Gastrocnemius medialis (tissue), 4 donors: ENCODE data around the gene FASLG. TPM values are rescaled to one million over a fixed set of nuclear protein-coding genes. Genes with fewer than 3 reads are reported as not detected.
"Not testable (repeated sequence)": the region's sequence is repeated elsewhere in the genome, so short reads cannot be mapped to it uniquely, and the experiment has no call there.

Source experiments
- ATAC-seq, 2 donors: fragments of 150-250 bp; one replicate each; pipeline ENCODE4 v1.9.1; 2016
- DNase-seq, 2 donors: peaks; one replicate each; pipeline ENCODE4 v3.0.0-alpha.2; 2019
- H3K27ac ChIP-seq, 4 donors: fragments of 200-600 bp; sonication (generic); 1 replicate in 1 of 4; 2 replicates in 3 of 4; pipeline ENCODE4 v1.5.1; 2016 to 2018; ENCODE audit warnings: mild to moderate bottlenecking in 2 of 4, moderate library complexity in 1 of 4
- H3K27me3 ChIP-seq, 3 donors: fragments of 200-600 bp; sonication (generic) in 2 of 3; 1 replicate in 1 of 3; 2 replicates in 2 of 3; pipeline versions ENCODE4 v1.5.1 to v1.6.0; 2016 to 2019; ENCODE audit warnings: mild to moderate bottlenecking in 1 of 3, moderate library complexity in 1 of 3
- H3K36me3 ChIP-seq, 2 donors: fragments of 200-600 bp; sonication (generic) in 1 of 2; one replicate each; pipeline ENCODE4 v1.5.1; 2017 to 2018
- H3K4me1 ChIP-seq, 2 donors: fragments of 200-600 bp; sonication (generic) in 1 of 2; one replicate each; pipeline ENCODE4 v1.5.1; 2016 to 2017; ENCODE audit warnings: mild to moderate bottlenecking in 2 of 2
- H3K4me3 ChIP-seq, 4 donors: fragments of 200-600 bp; sonication (generic) in 3 of 4; 1 replicate in 1 of 4; 2 replicates in 3 of 4; pipeline ENCODE4 v1.5.1; 2016 to 2019; ENCODE audit warnings: mild to moderate bottlenecking in 2 of 4
- H3K9me3 ChIP-seq, 3 donors: fragments of 200-600 bp; sonication (generic) in 2 of 3; 1 replicate in 1 of 3; 2 replicates in 2 of 3; pipeline ENCODE4 v1.5.1; 2016 to 2019
- CTCF ChIP-seq, 5 experiments: fragments of 450-650 bp in 3 of 5; fragments of 200-600 bp in 2 of 5; sonication (generic) in 2 of 5; IDR thresholded peaks in 4 of 5; conservative IDR thresholded peaks in 1 of 5; 1 replicate in 4 of 5; 2 replicates in 1 of 5; pipeline ENCODE4 v1.5.1; 2016 to 2019; ENCODE audit warnings: antibody characterized with exemption in 5 of 5, mild to moderate bottlenecking in 3 of 5, moderate library complexity in 3 of 5
- POLR2A ChIP-seq, 2 donors: fragments of 450-650 bp; IDR thresholded peaks; one replicate each; pipeline ENCODE4 v1.6.1; 2017; ENCODE audit warnings: antibody characterized with exemption in 2 of 2, mild to moderate bottlenecking in 2 of 2, moderate library complexity in 2 of 2
- in situ Hi-C, 4 donors: fragments of 200-750 bp; cut with MboI; loops; one replicate each; pipeline versions ENCODE4 v1.15.0 to v1.8.0; 2017; ENCODE audit warnings: low sequenced_read_pairs in 4 of 4
- intact Hi-C: fragments of 100-400 bp; cut with DNase I; formaldehyde crosslinking; loops from one replicate; pipeline ENCODE4 v1.15.1; 2023; ENCODE audit warnings: low total_unique reads
- total RNA-seq, 4 donors: library from RNA; depleted of rRNA; stranded (reverse); fragments of >200 nt; gene quantifications; one replicate each; pipeline versions ENCODE4 v1.1.0 to v1.2.3, GENCODE V29; 2016

The FASLG gene
- total RNA-seq, 4 donors from 2014 or later: not detected

DNA sequence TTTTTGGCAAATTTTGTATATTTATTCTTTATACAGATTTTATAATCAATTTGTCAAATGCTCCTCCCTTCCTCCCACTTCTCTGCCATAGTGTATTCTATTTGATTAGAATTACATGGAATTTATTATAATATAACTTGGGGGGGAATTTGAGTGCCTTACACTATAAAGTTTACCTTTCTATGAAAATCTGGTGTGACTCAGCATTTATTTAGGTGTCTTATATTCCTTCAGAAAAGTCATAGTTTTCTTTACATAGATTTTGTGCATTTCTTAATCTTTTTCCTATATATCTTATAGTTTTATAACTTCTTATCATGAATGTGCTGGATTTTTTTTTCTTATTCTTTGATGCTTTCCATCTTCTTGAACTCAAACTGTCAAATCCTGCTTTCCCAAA, 21.3 kb downstream of the FASLG start:
- no peaks in the 10 kb centered on the region for H3K27me3 ChIP-seq
- no peak overlapping the region for H3K4me3 ChIP-seq
- H3K36me3 ChIP-seq: no peaks in the 10 kb centered on the region
- no peak for DNase-seq
- intact Hi-C loops: no loop called here
- no peak for ATAC-seq
- no peak overlapping the region for H3K27ac ChIP-seq
- no peaks in the 10 kb centered on the region for H3K9me3 ChIP-seq
- TF ChIP-seq CTCF (IDR thresholded peaks at IDR 0.05 in 4 of 5, conservative IDR thresholded peaks at IDR 0.05 in 1 of 5) (no peak), POLR2A (IDR thresholded peaks at IDR 0.05) (no peak)
- H3K4me1 ChIP-seq: no peaks in the 10 kb centered on the region
- in situ Hi-C loops: no loop called here

DNA sequence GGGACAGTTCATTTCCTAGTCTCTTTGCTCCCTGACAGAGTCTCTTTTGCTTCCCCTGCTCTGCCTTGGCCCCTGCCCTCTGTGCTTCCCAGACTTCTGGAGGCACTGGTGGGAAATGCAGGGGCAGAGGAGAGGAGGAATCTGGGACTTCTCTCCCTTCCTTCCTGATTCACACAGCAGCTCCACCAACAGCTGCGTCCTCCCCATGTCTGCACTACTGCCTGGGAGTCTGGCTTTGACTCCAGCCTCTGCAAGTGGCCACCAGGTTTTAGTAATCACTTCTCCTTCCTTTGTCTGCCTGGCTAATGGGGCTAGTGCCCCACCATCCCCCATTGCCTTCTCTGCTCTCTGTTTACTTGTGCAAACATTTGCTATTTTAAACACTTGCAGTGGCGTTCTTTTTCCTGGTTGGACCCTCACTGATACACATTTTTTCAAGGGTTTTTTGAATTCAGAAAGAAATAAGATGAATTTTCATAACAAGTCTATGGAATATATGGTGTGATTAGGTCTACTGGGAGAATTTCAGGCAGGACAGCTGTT, 21.9 kb downstream of the FASLG start:
- no peak for ATAC-seq
- in situ Hi-C loops: no loop called here

DNA sequence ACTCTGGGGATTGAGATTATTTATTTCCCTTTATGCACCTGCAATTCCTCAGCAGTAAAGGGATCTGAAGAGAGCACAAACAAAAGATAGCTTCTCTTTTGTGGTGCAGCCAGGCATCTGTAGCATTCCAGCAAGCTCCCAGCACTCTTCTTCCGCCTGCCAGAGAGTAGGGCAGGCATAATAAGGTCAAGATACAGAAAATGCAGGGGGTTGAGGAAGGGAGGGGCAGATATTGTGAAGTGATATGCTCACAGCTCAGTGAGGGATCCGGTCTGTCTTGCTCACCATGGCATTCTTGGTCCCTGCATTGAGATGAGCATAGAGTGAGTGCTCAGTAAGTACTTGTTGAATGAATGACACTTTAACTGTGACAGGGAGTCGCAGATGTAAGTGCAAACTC, 23.9 kb downstream of the FASLG start:
- ATAC-seq (no peak), DNase-seq (no peak)
- in situ Hi-C loops (no loop called here), intact Hi-C loops (no loop called here)
- Histone ChIP-seq H3K9me3 (no peaks in the 10 kb centered on the region), H3K27ac (no peak overlapping the region), H3K4me1 (no peaks in the 10 kb centered on the region), H3K27me3 (no peaks in the 10 kb centered on the region), H3K36me3 (no peaks in the 10 kb centered on the region), H3K4me3 (no peak overlapping the region)
- TF ChIP-seq CTCF (IDR thresholded peaks at IDR 0.05 in 4 of 5, conservative IDR thresholded peaks at IDR 0.05 in 1 of 5) (no peak), POLR2A (IDR thresholded peaks at IDR 0.05) (no peak)

More for the DNA sequence above, 21.9 kb downstream of the FASLG start:
- no peak overlapping the region for H3K27ac ChIP-seq
- H3K4me3 ChIP-seq: no peak overlapping the region
- TF ChIP-seq POLR2A (IDR thresholded peaks at IDR 0.05) (no peak), CTCF (IDR thresholded peaks at IDR 0.05 in 4 of 5, conservative IDR thresholded peaks at IDR 0.05 in 1 of 5) (no peak)
- H3K9me3 ChIP-seq: no peaks in the 10 kb centered on the region
- no peaks in the 10 kb centered on the region for H3K27me3 ChIP-seq
- intact Hi-C loops: no loop called here
- no peaks in the 10 kb centered on the region for H3K4me1 ChIP-seq
- no peak for DNase-seq
- H3K36me3 ChIP-seq: no peaks in the 10 kb centered on the region

- H3K9me3 ChIP-seq: no peaks in the 10 kb centered on the region
- DNase-seq (no peak), ATAC-seq (no peak)
- TF ChIP-seq POLR2A (IDR thresholded peaks at IDR 0.05): no peak
- TF ChIP-seq CTCF (IDR thresholded peaks at IDR 0.05 in 4 of 5, conservative IDR thresholded peaks at IDR 0.05 in 1 of 5): no peak
- in situ Hi-C loops (no loop called here), intact Hi-C loops (no loop called here)
- H3K4me1 ChIP-seq: no peaks in the 10 kb centered on the region
- H3K27me3 ChIP-seq: no peaks in the 10 kb centered on the region
- H3K36me3 ChIP-seq: no peaks in the 10 kb centered on the region
- no peak overlapping the region for H3K4me3 ChIP-seq
- no peak overlapping the region for H3K27ac ChIP-seq
These were observed 27.2 kb downstream of the FASLG start for GRCh38 chr1:172686143-172686542.

DNA sequence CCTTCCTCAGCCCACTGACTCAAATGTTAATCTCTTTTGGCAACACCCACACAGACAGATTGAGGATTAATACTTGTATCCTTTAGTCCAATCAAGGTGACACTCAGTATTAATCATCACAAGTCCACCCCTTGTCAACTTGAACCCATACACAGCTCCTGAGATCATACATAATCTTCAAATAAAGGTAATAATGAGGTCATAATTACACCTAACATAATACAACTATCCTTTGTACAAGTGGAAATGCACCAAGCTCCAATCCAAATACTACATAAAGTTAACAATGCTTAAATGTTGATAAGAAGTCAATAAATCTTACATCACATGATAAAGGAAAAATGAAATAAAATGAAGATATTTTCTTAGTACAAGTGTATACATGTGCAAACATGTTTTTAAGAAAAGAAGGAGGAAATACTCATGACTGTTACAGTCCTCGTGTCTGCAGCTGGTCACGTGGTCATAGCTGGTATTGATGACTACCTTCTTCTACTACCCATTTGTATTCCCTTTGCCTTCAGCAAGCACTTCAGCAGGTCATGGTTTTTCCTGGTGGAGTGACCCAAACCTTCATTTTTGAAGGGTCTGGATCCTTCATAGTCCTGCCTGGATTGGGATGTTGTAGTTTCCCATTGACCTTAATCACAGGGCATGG, 29.7 kb downstream of the FASLG start:
- intact Hi-C loops, H3K27ac ChIP-seq, ATAC-seq, H3K9me3 ChIP-seq, DNase-seq, H3K4me3 ChIP-seq, H3K4me1 ChIP-seq, H3K27me3 ChIP-seq, H3K36me3 ChIP-seq, in situ Hi-C loops: not testable (repeated sequence)

- DNase-seq, in situ Hi-C loops, H3K27me3 ChIP-seq, H3K36me3 ChIP-seq, H3K4me1 ChIP-seq, intact Hi-C loops, H3K9me3 ChIP-seq, H3K27ac ChIP-seq, ATAC-seq, H3K4me3 ChIP-seq: not testable (repeated sequence)
These were observed 32.0 kb downstream of the FASLG start for GRCh38 chr1:172690925-172691324.
